Measurements from ENCODE around the gene C3orf18. TPM values are rescaled to one million over a fixed set of nuclear protein-coding genes. Genes with fewer than 3 reads are reported as not detected.

C3orf18 gene
- total and polyA plus RNA-seq, 7 donors: 1.8 to 28.0 (median 13.3) TPM

- H3K9me3 ChIP-seq: no peaks in the 10 kb centered on the region
- H3K4me1 ChIP-seq: peaks cover 0 to 47% (median 34%) of the 10 kb centered on the region in 4 donors
- WGBS, 2 donors: 60 to 62% methylated on average over 6 of the region's 6 CpGs
- peak overlapping the region in 3 of 4 donors; percentile 78 to 87 (median 82) for H3K27ac ChIP-seq
- no peak for TF ChIP-seq POLR2A (IDR thresholded peaks at IDR 0.05)
- no peak for TF ChIP-seq CTCF (IDR thresholded peaks at IDR 0.05)
- TF ChIP-seq POLR2AphosphoS5 (IDR thresholded peaks at IDR 0.05): no peak
- no peak for TF ChIP-seq EP300 (IDR thresholded peaks at IDR 0.05)
- intact Hi-C loops (cut with DNase I): loop anchor here (5.0 to 10.0 kb wide), 2 partner anchors 263 to 274 kb away; partner anchors contain the start of gene ZMYND10
- H3K4me3 ChIP-seq: peak overlapping the region; percentile 47 to 73 (median 63)
- H3K27me3 ChIP-seq: no peaks in the 10 kb centered on the region
- peaks cover 0 to 26% (median 10%) of the 10 kb centered on the region in 4 donors for H3K36me3 ChIP-seq
- DNase-seq: no peak
Measured at GRCh38 chr3:50610181-50610971, 42.8 kb upstream of the C3orf18 start.

DNA sequence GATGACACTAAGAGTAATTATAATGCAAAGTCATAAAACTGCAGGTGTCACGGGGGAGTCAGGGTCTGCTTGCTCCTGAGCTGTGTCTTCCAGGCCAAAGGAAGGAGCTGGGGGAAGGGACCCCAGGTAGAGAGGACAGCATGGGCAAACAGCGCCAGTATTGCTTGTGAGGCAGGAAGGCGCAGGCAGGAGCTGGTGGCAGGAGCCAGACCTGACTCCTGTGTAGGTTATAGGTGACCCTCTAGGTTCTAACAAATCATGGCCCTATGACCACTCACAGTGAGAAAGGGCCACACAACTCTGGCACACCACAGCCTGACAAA, 42.2 kb upstream of the C3orf18 start:
- peaks cover 0 to 26% (median 11%) of the 10 kb centered on the region in 4 donors for H3K36me3 ChIP-seq
- peak overlapping the region in 2 of 4 donors; percentile 72 to 73 for H3K4me3 ChIP-seq
- H3K9me3 ChIP-seq: no peaks in the 10 kb centered on the region
- no peak for DNase-seq
- no peaks in the 10 kb centered on the region for H3K27me3 ChIP-seq
- no peak overlapping the region for H3K27ac ChIP-seq
- H3K4me1 ChIP-seq: peaks cover 0 to 47% (median 34%) of the 10 kb centered on the region in 4 donors
- intact Hi-C loops (cut with DNase I): loop anchor here (5.0 to 10.0 kb wide), 2 partner anchors 262 to 275 kb away; partner anchors contain the start of gene ZMYND10
- 68 to 72% methylated on average over 3 of the region's 3 CpGs for WGBS, 2 donors
- no peak for TF ChIP-seq EP300 (IDR thresholded peaks at IDR 0.05)
- TF ChIP-seq POLR2A (IDR thresholded peaks at IDR 0.05): no peak

DNA sequence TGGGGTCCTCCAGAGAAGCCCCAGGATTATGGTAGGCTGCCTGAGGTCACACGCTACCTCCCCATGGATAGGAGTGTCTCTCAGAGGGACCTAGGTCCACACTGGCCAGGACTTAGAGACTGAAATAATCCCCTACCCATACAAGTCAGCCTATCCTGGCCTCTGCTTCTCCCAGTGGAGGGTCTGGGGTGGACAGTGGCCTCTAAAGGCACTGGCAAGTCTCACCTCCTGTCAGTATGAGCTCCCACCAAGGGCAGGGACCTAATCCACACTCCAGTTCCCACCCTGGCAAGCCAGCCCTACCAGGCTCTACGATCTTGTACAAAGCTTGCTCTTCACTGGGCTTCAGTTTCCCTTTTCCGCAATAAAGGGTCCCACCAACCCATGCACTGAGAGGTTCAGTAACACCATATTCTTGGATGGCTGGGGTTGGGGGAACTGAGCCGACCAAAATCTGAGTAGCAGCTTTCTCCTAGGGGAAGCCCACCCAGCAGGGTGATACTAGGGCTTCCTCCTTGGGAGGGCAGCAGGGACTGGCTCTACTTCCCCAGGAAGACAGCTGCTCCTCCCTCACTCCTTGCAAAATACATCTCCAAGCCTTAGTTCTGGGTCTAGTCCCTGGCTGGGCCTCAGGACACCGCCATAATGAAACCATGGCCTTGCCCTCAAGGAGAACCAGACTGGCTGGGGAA, 41.7 kb upstream of the C3orf18 start:
- Histone ChIP-seq H3K27ac (no peak overlapping the region), H3K36me3 (peaks cover 0 to 26% (median 13%) of the 10 kb centered on the region in 4 donors), H3K27me3 (no peaks in the 10 kb centered on the region), H3K4me1 (peaks cover 0 to 47% (median 34%) of the 10 kb centered on the region in 4 donors), H3K4me3 (peak overlapping the region in 2 of 4 donors; percentile 72 to 73), H3K9me3 (no peaks in the 10 kb centered on the region)
- WGBS, 2 donors: 76 to 89% methylated on average over 5 of the region's 5 CpGs
- intact Hi-C loops (cut with DNase I): no loop called here
- TF ChIP-seq CTCF (IDR thresholded peaks at IDR 0.05) (no peak), POLR2A (IDR thresholded peaks at IDR 0.05) (no peak), EP300 (IDR thresholded peaks at IDR 0.05) (no peak), POLR2AphosphoS5 (IDR thresholded peaks at IDR 0.05) (no peak)
- no peak for DNase-seq

- Histone ChIP-seq H3K4me3 (no peak overlapping the region), H3K27ac (no peak overlapping the region)
- intact Hi-C loops (cut with DNase I): no loop called here
Measured at GRCh38 chr3:50608278-50608677, 40.7 kb upstream of the C3orf18 start.

DNA sequence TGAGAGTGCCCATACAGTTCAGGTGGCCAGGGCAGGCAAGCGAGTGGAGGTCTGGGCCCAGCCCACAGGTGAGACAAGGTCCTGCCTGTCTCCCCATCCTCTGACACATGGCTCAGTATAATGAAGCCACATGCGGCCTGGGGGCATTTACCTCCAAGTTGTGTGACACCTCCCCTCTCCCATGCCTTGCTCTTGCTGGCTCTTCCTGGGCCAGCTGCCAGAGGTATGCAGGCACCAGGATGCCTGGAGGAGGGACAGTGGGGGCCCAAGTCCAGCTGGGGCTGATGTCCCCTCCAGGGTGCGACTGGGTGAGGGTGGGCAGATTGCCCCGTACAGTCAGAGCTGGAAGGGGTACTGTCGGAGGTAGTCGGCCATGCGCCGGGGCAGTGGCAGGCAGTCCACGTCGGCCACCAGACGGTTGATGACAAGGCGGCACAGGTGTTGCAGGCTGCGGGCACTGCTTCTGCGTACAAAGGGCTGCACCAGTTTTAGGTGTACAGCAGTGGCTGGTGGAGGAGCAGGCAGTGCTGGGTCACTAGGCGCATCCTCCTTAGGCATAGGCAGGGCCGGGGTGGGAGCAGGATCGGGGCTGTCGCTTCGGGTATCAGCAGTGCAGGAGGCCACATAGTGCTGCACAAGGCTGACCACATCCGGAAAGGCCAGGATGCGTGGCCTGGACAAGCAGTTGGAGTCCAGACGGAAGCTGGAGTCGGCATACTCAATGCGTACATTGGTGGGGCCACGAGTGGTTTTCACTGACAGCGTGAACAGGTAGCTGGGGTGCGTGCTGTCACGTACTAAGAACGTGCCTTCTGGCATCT, 39.9 kb upstream of the C3orf18 start:
- no peaks in the 10 kb centered on the region for H3K9me3 ChIP-seq
- peaks cover 0 to 43% (median 34%) of the 10 kb centered on the region in 4 donors for H3K4me1 ChIP-seq
- H3K4me3 ChIP-seq: no peak overlapping the region
- TF ChIP-seq CTCF (IDR thresholded peaks at IDR 0.05) (no peak), POLR2AphosphoS5 (IDR thresholded peaks at IDR 0.05) (no peak), POLR2A (IDR thresholded peaks at IDR 0.05) (no peak), EP300 (IDR thresholded peaks at IDR 0.05) (no peak)
- DNase-seq: no peak
- intact Hi-C loops (cut with DNase I): no loop called here
- H3K27me3 ChIP-seq: no peaks in the 10 kb centered on the region
- WGBS, 2 donors: 79 to 85% methylated on average over 29 of the region's 29 CpGs
- no peak overlapping the region for H3K27ac ChIP-seq
- H3K36me3 ChIP-seq: peaks cover 0 to 26% (median 13%) of the 10 kb centered on the region in 4 donors

More at GRCh38 chr3:50608278-50608677, 40.7 kb upstream of the C3orf18 start:
- Histone ChIP-seq H3K27me3 (no peaks in the 10 kb centered on the region), H3K9me3 (no peaks in the 10 kb centered on the region), H3K36me3 (peaks cover 0 to 26% (median 13%) of the 10 kb centered on the region in 4 donors), H3K4me1 (peaks cover 0 to 43% (median 34%) of the 10 kb centered on the region in 4 donors)
- no peak for TF ChIP-seq EP300 (IDR thresholded peaks at IDR 0.05)
- no peak for TF ChIP-seq POLR2A (IDR thresholded peaks at IDR 0.05)
- 75 to 85% methylated on average over 7 of the region's 7 CpGs for WGBS, 2 donors
- no peak for DNase-seq

Data from sigmoid colon (tissue), 7 donors.